ENCODE results near the gene TENT4A.

DNA sequence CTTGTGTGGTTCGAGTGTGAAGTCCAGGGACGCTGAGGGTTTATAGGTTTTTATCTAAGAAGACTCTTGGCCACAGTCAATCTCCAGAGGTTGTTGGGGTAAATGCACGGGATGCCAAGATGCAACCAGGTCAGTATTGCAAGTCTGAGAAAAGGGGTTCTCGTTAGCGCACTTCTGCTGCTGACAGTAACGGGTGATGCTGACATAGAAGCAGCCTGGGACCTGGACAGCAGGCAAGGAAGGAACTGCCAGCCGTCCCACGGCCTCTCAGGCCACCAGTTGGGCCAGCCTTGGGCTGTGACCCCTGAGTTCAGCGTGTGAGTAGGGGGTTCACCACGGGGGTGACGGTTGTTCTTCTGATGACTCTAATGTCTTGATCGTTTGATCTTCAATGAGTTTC is 39.0 kb downstream of the TENT4A start:
- TF ChIP-seq, protein P1, sequence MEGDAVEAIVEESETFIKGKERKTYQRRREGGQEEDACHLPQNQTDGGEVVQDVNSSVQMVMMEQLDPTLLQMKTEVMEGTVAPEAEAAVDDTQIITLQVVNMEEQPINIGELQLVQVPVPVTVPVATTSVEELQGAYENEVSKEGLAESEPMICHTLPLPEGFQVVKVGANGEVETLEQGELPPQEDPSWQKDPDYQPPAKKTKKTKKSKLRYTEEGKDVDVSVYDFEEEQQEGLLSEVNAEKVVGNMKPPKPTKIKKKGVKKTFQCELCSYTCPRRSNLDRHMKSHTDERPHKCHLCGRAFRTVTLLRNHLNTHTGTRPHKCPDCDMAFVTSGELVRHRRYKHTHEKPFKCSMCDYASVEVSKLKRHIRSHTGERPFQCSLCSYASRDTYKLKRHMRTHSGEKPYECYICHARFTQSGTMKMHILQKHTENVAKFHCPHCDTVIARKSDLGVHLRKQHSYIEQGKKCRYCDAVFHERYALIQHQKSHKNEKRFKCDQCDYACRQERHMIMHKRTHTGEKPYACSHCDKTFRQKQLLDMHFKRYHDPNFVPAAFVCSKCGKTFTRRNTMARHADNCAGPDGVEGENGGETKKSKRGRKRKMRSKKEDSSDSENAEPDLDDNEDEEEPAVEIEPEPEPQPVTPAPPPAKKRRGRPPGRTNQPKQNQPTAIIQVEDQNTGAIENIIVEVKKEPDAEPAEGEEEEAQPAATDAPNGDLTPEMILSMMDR (IDR thresholded peaks at IDR 0.05; ENCODE audit: low read depth, low read length), result no peak
- TF ChIP-seq POLR2A (IDR thresholded peaks at IDR 0.05; ENCODE audit: extremely low read depth, insufficient read length) (no peak), MYC (IDR thresholded peaks at IDR 0.05; ENCODE audit: low read depth, low read length) (no peak)
- TF ChIP-seq, protein P2, sequence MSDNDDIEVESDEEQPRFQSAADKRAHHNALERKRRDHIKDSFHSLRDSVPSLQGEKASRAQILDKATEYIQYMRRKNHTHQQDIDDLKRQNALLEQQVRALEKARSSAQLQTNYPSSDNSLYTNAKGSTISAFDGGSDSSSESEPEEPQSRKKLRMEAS (IDR thresholded peaks at IDR 0.05; ENCODE audit: low read depth, low read length), result no peak

Data from NB4 (cell line).